Stimulated activated CD8-positive, alpha-beta memory T cell treated with anti-CD3 and anti-CD28 coated beads, Interleukin-2, amount 100 ng/mL, for 48 hours (primary cell): ENCODE results near the gene PRKD1.

ENCODE experiments used
- DNase-seq, 2 donors: peaks; one replicate each; pipeline ENCODE4 v3.0.0-alpha.2; 2020; ENCODE audit warnings: low read depth in 2 of 2

The PRKD1 gene

GRCh38 chr14:29608861-29609260 lies 318.8 kb downstream of the PRKD1 start:
- no peak for DNase-seq

GRCh38 chr14:29607169-29607568 lies 320.5 kb downstream of the PRKD1 start:
- no peak for DNase-seq

- DNase-seq = no peak
These were observed 324.0 kb downstream of the PRKD1 start for GRCh38 chr14:29603696-29604095.

GRCh38 chr14:29601616-29602015 lies 326.0 kb downstream of the PRKD1 start:
- no peak for DNase-seq

- no peak for DNase-seq
These were observed 339.7 kb downstream of the PRKD1 start for GRCh38 chr14:29587761-29588470.

GRCh38 chr14:29587046-29587445 lies 340.6 kb downstream of the PRKD1 start:
- no peak for DNase-seq

- no peak for DNase-seq
These were observed 342.7 kb downstream of the PRKD1 start for GRCh38 chr14:29584992-29585391.

- no peak for DNase-seq
These were observed 346.9 kb downstream of the PRKD1 start for GRCh38 chr14:29580763-29581162.

GRCh38 chr14:29579838-29580237 lies 347.8 kb downstream of the PRKD1 start:
- DNase-seq = no peak

GRCh38 chr14:29576927-29577326 lies 350.7 kb downstream of the PRKD1 start:
- DNase-seq = no peak

- DNase-seq = no peak
These were observed 358.5 kb downstream of the PRKD1 start for GRCh38 chr14:29569194-29569593.

GRCh38 chr14:29566194-29566593 lies 361.5 kb downstream of the PRKD1 start:
- no peak for DNase-seq

- DNase-seq = no peak
These were observed 369.1 kb downstream of the PRKD1 start for GRCh38 chr14:29558516-29558915.

GRCh38 chr14:29554335-29554734 lies 373.3 kb downstream of the PRKD1 start:
- no peak for DNase-seq

- no peak for DNase-seq
These were observed 374.2 kb downstream of the PRKD1 start for GRCh38 chr14:29553427-29553826.

- DNase-seq = no peak
These were observed 378.7 kb downstream of the PRKD1 start for GRCh38 chr14:29548948-29549370.

GRCh38 chr14:29545714-29546113 lies 381.9 kb downstream of the PRKD1 start:
- DNase-seq = no peak

- DNase-seq = no peak
These were observed 390.6 kb downstream of the PRKD1 start for GRCh38 chr14:29536886-29537511.

- DNase-seq = no peak
These were observed 398.2 kb downstream of the PRKD1 start for GRCh38 chr14:29529418-29529817.

GRCh38 chr14:29528889-29529288 lies 398.8 kb downstream of the PRKD1 start:
- no peak for DNase-seq

GRCh38 chr14:29527286-29527685 lies 400.4 kb downstream of the PRKD1 start:
- DNase-seq = no peak
